ENCODE results near the gene ECHDC3. TPM values are rescaled to one million over a fixed set of nuclear protein-coding genes. Genes with fewer than 3 reads are reported as not detected.

ECHDC3 gene
- total and polyA plus RNA-seq, 12 donors: 3.8 to 115 (median 40.3) TPM

DNA sequence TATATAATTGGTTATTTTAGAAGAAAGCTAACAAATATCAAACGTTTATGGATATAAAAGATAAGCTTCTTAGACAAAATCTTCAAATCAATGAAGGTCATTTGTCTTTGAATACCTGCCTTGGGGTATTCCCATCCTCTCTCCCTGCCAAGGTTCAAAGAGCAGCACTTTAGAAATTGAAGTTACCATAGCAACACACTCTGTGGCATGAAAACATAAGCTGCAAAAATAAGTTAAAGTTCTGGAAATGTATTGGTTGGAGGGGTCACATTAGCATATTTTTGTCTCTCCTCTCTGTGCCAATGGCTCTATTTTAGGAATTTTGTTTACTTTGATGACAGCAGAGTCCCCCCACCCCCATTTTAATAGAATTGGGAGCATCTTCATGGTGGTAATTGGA, 12.0 kb downstream of the ECHDC3 start:
- H3K27ac ChIP-seq: no peak overlapping the region
- intact Hi-C loops (cut with DNase I): loop anchor here in 1 of 2 donors (10.0 kb wide), 1 partner anchor 329 kb away; no protein-coding TSS in a partner anchor
- no peak for DNase-seq
- peaks cover 0 to 20% of the 10 kb centered on the region in 2 donors for H3K36me3 ChIP-seq (replicated peaks in 1 of 2)
- H3K9me3 ChIP-seq (replicated peaks in 1 of 3): no peaks in the 10 kb centered on the region
- no peaks in the 10 kb centered on the region for H3K27me3 ChIP-seq
- TF ChIP-seq POLR2A (IDR thresholded peaks at IDR 0.05): no peak
- TF ChIP-seq, protein P1, sequence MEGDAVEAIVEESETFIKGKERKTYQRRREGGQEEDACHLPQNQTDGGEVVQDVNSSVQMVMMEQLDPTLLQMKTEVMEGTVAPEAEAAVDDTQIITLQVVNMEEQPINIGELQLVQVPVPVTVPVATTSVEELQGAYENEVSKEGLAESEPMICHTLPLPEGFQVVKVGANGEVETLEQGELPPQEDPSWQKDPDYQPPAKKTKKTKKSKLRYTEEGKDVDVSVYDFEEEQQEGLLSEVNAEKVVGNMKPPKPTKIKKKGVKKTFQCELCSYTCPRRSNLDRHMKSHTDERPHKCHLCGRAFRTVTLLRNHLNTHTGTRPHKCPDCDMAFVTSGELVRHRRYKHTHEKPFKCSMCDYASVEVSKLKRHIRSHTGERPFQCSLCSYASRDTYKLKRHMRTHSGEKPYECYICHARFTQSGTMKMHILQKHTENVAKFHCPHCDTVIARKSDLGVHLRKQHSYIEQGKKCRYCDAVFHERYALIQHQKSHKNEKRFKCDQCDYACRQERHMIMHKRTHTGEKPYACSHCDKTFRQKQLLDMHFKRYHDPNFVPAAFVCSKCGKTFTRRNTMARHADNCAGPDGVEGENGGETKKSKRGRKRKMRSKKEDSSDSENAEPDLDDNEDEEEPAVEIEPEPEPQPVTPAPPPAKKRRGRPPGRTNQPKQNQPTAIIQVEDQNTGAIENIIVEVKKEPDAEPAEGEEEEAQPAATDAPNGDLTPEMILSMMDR (IDR thresholded peaks at IDR 0.05): no peak
- no peak overlapping the region for H3K4me3 ChIP-seq
- peaks cover 21 to 22% of the 10 kb centered on the region in 2 donors for H3K4me1 ChIP-seq (replicated peaks in 1 of 2)
- 0% methylated on average over 1 of the region's 1 CpG for WGBS, 4 donors

DNA sequence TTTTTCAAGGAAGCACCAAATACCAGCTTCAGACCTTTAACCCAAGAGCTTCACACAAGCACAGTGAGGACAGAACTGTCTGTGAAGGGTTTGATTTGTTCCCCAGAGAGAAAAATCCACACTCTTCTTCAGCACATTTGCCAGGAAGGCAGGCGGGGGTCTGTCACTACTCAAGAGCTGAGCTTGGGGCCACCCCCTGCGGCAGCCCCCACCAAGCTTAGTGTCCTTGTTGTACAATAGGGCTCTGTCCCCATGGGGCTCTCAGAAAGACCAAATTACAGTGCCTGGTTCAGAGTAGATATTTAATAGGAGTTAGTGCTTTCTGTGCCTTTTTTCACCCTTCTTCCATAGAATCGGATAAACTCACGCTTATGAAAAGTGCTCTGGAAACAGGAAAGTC, 12.4 kb downstream of the ECHDC3 start:
- no peak overlapping the region for H3K4me3 ChIP-seq
- intact Hi-C loops (cut with DNase I): loop anchor here in 1 of 2 donors (10.0 kb wide), 1 partner anchor 330 kb away; no protein-coding TSS in a partner anchor
- no peak for DNase-seq
- no peak for TF ChIP-seq POLR2A (IDR thresholded peaks at IDR 0.05)
- TF ChIP-seq, protein P1 (IDR thresholded peaks at IDR 0.05): no peak
- no peaks in the 10 kb centered on the region for H3K27me3 ChIP-seq
- no peaks in the 10 kb centered on the region for H3K9me3 ChIP-seq (replicated peaks in 1 of 3)
- H3K4me1 ChIP-seq (replicated peaks in 1 of 2): peaks cover 21 to 22% of the 10 kb centered on the region in 2 donors
- 91 to 95% (median 93%) methylated on average over 4 of the region's 4 CpGs for WGBS, 4 donors
- peaks cover 0 to 20% of the 10 kb centered on the region in 2 donors for H3K36me3 ChIP-seq (replicated peaks in 1 of 2)
- H3K27ac ChIP-seq: no peak overlapping the region

DNA sequence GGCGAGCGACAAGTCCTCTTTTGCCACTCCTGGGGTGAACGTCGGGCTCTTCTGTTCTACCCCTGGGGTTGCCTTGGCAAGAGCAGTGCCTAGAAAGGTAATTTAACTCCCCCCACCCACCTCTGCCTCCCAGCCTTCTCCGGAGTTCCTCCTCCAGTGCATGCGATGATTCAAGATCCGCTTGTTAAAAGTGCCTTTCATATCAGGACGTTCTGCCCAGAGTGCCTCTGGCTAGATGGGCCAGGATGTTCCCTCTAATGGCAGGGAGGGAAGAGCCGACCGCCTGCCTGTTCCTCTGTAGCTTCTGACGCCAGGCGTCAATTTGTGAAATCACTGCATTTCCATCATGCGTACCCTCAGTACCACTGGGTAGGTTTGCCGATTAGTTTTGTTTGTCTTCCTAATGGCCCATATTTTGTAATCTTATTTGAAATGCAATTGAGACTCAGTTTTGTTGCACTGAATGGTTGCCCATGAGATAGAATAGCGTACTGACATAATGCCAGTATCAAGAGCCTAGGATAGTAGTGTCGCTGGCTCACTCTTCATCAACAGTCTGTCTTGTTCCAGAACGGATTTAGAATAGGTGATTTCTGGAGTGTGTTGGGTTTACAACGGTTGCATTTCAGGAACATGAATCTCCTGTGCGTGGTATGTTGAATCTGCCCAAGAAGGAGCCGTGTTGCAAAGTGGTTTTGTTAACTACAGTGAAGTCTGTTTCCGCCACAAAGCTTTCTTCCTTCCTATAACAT, 13.5 kb downstream of the ECHDC3 start:
- no peaks in the 10 kb centered on the region for H3K27me3 ChIP-seq
- intact Hi-C loops (cut with DNase I): loop anchor here in 1 of 2 donors (10.0 kb wide), 1 partner anchor 331 kb away; no protein-coding TSS in a partner anchor
- TF ChIP-seq, protein P1 (IDR thresholded peaks at IDR 0.05): no peak
- no peak for TF ChIP-seq POLR2A (IDR thresholded peaks at IDR 0.05)
- H3K36me3 ChIP-seq (replicated peaks in 1 of 2): peaks cover 0 to 15% of the 10 kb centered on the region in 2 donors
- 91 to 95% (median 93%) methylated on average over 21 of the region's 21 CpGs for WGBS, 4 donors
- H3K9me3 ChIP-seq (replicated peaks in 1 of 3): no peaks in the 10 kb centered on the region
- H3K27ac ChIP-seq: no peak overlapping the region
- H3K4me1 ChIP-seq (replicated peaks in 1 of 2): peaks cover 21 to 22% of the 10 kb centered on the region in 2 donors
- H3K4me3 ChIP-seq: no peak overlapping the region
- DNase-seq: no peak

DNA sequence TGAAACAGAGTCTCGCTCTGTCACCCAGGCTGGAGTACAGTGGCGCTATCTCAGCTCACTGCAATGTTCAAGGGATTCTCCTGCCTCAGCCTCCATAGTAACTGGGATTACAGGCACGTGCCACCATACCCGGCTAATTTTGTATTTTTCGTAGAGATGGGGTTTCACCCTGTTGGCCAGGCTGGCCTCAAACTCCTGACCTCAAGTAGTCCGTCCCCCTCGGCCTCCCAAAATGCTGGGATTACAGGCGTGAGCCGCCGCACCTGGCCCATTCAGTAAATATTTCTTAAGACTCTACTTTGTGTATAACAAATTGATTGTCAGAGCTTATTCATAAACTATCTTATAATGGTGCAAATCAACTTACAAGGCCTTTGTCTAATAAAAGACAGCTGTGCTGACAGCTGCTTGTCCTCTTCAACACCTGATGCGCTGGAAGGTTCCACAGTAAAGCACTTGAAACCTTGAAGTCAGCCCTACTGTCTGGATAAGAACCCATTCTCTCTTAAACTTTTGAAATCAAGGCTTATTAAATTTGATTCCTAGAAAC, 14.7 kb downstream of the ECHDC3 start:
- Histone ChIP-seq H3K27me3 (no peaks in the 10 kb centered on the region), H3K36me3 (replicated peaks in 1 of 2) (peaks cover 0 to 9% of the 10 kb centered on the region in 2 donors), H3K4me3 (no peak overlapping the region), H3K27ac (peak overlapping the region; percentile 63 to 91 (median 79)), H3K4me1 (replicated peaks in 1 of 2) (peaks cover 21 to 22% of the 10 kb centered on the region in 2 donors), H3K9me3 (replicated peaks in 1 of 3) (no peaks in the 10 kb centered on the region)
- no peak for TF ChIP-seq POLR2A (IDR thresholded peaks at IDR 0.05)
- TF ChIP-seq, protein P1 (IDR thresholded peaks at IDR 0.05): no peak
- intact Hi-C loops (cut with DNase I): loop anchor here in 1 of 2 donors (10.0 kb wide), 1 partner anchor 332 kb away; no protein-coding TSS in a partner anchor
- DNase-seq: no peak
- 75 to 88% (median 85%) methylated on average over 11 of the region's 11 CpGs for WGBS, 4 donors

Measured in adrenal gland (tissue), 12 donors.